Panc1 (cell line): ENCODE data around the gene ACIN1.

Experiments
- CTCF ChIP-seq: fragments of 450-650 bp; IDR thresholded peaks from 2 replicates; pipeline ENCODE4 v1.5.1; 2017; ENCODE audit warnings: mild to moderate bottlenecking
- POLR2AphosphoS5 ChIP-seq: IDR thresholded peaks from 2 replicates; pipeline ENCODE4 v1.6.1; 2012; ENCODE audit warnings: mild to moderate bottlenecking, low read depth, low read length, moderate library complexity
- TCF7L2 ChIP-seq: IDR thresholded peaks from 2 replicates; pipeline ENCODE4 v1.6.1; 2011; ENCODE audit warnings: mild to moderate bottlenecking, low read depth, low read length, inconsistent platforms

GRCh38 chr14:23104591-23105347 is 9.8 kb upstream of the ACIN1 start, which contains the start of gene CIROP:
- TF ChIP-seq POLR2AphosphoS5 (no peak), CTCF (no peak), TCF7L2 (no peak)
